Measurements from ENCODE around the gene SLC43A1. TPM values are rescaled to one million over a fixed set of nuclear protein-coding genes. Genes with fewer than 3 reads are reported as not detected.
A peak's percentile ranks its signal among the peaks of the same experiment; 100 is the strongest.

The SLC43A1 gene
- polyA plus RNA-seq, 1 of the 3 experiments (the other 2 are of a cell fraction) = 4.4 TPM

DNA sequence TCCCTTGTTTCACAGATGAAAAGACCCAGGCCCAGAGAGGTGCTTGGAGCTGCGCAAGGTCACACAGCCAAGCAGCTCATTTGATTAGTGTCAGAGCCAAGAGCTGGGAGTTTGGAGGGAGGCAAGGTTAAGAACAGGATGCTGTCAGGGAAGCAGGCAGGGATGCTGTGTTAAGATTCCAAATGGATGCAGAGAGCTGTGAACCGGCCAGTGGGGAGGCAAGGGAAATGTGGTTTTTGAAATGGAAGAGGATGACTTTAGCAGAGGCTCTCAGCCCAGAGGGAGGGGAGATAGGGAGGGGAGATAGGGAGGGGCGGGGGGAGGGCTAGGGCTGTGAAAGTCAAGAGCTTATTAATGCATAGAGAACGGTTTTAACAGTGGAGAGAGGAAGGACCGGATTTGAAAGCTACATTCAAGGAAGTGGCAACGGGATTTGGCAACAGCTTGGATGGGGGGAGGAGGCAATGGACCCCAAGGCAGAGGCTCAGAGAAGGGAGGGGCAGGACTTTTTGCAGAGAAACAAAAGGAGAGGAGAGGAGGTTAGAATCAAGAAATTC, 42.1 kb downstream of the SLC43A1 start:
- 61% methylated on average over 6 of the region's 6 CpGs for WGBS (ENCODE audit: low lambda C conversion rate)
- no peaks in the 10 kb centered on the region for H4K20me1 ChIP-seq (ENCODE audit: insufficient read depth)
- CTCF ChIA-PET = interaction anchor here (1.2 to 6.4 kb wide), 8 partner anchors 9 to 175 kb away, joined by 3 to 38 read pairs (median 14); partner anchors contain the start of genes RTN4RL2 and UBE2L6

More for the DNA sequence above, 42.1 kb downstream of the SLC43A1 start:
- DNase-seq = peak; percentile 45
- TF ChIP-seq, protein P1, sequence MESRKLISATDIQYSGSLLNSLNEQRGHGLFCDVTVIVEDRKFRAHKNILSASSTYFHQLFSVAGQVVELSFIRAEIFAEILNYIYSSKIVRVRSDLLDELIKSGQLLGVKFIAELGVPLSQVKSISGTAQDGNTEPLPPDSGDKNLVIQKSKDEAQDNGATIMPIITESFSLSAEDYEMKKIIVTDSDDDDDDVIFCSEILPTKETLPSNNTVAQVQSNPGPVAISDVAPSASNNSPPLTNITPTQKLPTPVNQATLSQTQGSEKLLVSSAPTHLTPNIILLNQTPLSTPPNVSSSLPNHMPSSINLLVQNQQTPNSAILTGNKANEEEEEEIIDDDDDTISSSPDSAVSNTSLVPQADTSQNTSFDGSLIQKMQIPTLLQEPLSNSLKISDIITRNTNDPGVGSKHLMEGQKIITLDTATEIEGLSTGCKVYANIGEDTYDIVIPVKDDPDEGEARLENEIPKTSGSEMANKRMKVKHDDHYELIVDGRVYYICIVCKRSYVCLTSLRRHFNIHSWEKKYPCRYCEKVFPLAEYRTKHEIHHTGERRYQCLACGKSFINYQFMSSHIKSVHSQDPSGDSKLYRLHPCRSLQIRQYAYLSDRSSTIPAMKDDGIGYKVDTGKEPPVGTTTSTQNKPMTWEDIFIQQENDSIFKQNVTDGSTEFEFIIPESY (IDR thresholded peaks at IDR 0.05; ENCODE audit: borderline replicate concordance, low read depth) = no peak
- no peak for TF ChIP-seq TEAD4 (IDR thresholded peaks at IDR 0.05; ENCODE audit: borderline replicate concordance, insufficient read depth)
- TF ChIP-seq ELF1 (IDR thresholded peaks at IDR 0.05) = no peak
- TF ChIP-seq, protein P2, sequence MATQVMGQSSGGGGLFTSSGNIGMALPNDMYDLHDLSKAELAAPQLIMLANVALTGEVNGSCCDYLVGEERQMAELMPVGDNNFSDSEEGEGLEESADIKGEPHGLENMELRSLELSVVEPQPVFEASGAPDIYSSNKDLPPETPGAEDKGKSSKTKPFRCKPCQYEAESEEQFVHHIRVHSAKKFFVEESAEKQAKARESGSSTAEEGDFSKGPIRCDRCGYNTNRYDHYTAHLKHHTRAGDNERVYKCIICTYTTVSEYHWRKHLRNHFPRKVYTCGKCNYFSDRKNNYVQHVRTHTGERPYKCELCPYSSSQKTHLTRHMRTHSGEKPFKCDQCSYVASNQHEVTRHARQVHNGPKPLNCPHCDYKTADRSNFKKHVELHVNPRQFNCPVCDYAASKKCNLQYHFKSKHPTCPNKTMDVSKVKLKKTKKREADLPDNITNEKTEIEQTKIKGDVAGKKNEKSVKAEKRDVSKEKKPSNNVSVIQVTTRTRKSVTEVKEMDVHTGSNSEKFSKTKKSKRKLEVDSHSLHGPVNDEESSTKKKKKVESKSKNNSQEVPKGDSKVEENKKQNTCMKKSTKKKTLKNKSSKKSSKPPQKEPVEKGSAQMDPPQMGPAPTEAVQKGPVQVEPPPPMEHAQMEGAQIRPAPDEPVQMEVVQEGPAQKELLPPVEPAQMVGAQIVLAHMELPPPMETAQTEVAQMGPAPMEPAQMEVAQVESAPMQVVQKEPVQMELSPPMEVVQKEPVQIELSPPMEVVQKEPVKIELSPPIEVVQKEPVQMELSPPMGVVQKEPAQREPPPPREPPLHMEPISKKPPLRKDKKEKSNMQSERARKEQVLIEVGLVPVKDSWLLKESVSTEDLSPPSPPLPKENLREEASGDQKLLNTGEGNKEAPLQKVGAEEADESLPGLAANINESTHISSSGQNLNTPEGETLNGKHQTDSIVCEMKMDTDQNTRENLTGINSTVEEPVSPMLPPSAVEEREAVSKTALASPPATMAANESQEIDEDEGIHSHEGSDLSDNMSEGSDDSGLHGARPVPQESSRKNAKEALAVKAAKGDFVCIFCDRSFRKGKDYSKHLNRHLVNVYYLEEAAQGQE (IDR thresholded peaks at IDR 0.05; ENCODE audit: low read depth, low read length) = no peak
- TF ChIP-seq, protein P3, sequence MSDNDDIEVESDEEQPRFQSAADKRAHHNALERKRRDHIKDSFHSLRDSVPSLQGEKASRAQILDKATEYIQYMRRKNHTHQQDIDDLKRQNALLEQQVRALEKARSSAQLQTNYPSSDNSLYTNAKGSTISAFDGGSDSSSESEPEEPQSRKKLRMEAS (IDR thresholded peaks at IDR 0.05; ENCODE audit: low read depth) = no peak
- TF ChIP-seq POLR2AphosphoS5 (IDR thresholded peaks at IDR 0.05; ENCODE audit: low read depth, low read length) = no peak
- TF ChIP-seq, protein P4, sequence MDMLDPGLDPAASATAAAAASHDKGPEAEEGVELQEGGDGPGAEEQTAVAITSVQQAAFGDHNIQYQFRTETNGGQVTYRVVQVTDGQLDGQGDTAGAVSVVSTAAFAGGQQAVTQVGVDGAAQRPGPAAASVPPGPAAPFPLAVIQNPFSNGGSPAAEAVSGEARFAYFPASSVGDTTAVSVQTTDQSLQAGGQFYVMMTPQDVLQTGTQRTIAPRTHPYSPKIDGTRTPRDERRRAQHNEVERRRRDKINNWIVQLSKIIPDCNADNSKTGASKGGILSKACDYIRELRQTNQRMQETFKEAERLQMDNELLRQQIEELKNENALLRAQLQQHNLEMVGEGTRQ (IDR thresholded peaks at IDR 0.05; ENCODE audit: borderline replicate concordance, low read depth, low read length) = no peak
- TF ChIP-seq, protein P5, sequence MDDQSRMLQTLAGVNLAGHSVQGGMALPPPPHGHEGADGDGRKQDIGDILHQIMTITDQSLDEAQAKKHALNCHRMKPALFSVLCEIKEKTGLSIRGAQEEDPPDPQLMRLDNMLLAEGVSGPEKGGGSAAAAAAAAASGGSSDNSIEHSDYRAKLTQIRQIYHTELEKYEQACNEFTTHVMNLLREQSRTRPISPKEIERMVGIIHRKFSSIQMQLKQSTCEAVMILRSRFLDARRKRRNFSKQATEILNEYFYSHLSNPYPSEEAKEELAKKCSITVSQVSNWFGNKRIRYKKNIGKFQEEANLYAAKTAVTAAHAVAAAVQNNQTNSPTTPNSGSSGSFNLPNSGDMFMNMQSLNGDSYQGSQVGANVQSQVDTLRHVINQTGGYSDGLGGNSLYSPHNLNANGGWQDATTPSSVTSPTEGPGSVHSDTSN (IDR thresholded peaks at IDR 0.05) = no peak
- no peak for TF ChIP-seq RAD21 (IDR thresholded peaks at IDR 0.05; ENCODE audit: low read length)
- TF ChIP-seq EP300 (IDR thresholded peaks at IDR 0.05; ENCODE audit: borderline replicate concordance in 1 of 2, low read depth in 1 of 2, low read length in 1 of 2) = no peak
- Histone ChIP-seq H3K36me3 (replicated peaks in 1 of 2; ENCODE audit: control insufficient read depth in 1 of 2, insufficient read depth in 2 of 2, low read length in 1 of 2) (no peaks in the 10 kb centered on the region), H3K4me2 (no peak overlapping the region), H3F3A (replicated peaks; ENCODE audit: insufficient read depth) (no peaks in the 10 kb centered on the region), H3K9me2 (no peaks in the 10 kb centered on the region), H3K9ac (no peak overlapping the region), H3K4me1 (ENCODE audit: control insufficient read depth in 1 of 2, insufficient read depth in 2 of 2, low read depth in 1 of 2, low read length in 1 of 2) (peaks cover 0 to 8% of the 10 kb centered on the region in 2 experiments; a peak in 1 of 4 replicates), H3K9me3 (no peaks in the 10 kb centered on the region), H3K27me3 (ENCODE audit: insufficient read depth) (0 out of 2 replicates have a peak, but pooled peaks cover 4% of the 10 kb centered on the region), H2AFZ (ENCODE audit: low read depth) (no peak overlapping the region), H3K4me3 (ENCODE audit: low read depth in 2 of 2, low read length in 1 of 2) (no peak overlapping the region), H3K27ac (ENCODE audit: low read depth in 2 of 2, low read length in 1 of 2) (no peak overlapping the region), H3K79me2 (ENCODE audit: insufficient read depth) (no peaks in the 10 kb centered on the region)
- POLR2A ChIA-PET = no interaction called here

All from SK-N-SH (cell line).